Mucosa of descending colon (tissue), 3 donors: ENCODE results near the gene GMPPA. TPM values are rescaled to one million over a fixed set of nuclear protein-coding genes. Genes with fewer than 3 reads are reported as not detected.

Experiments
- ATAC-seq: fragments of 200-7000 bp; cut with Tn5 transposase; one replicate; pipeline ENCODE4 v1.9.1; 2020; ENCODE audit warnings: mild to moderate bottlenecking, moderate library complexity
- DNase-seq, 3 donors: peaks; one replicate each; pipeline ENCODE4 v3.0.0-alpha.2; 2020
- H3K36me3 ChIP-seq: fragments of 200-600 bp; one replicate; pipeline ENCODE4 v1.8.0; 2021; ENCODE audit warnings: low read depth, mild to moderate bottlenecking
- H3K4me1 ChIP-seq: fragments of 200-600 bp; one replicate; pipeline ENCODE4 v1.8.0; 2021; ENCODE audit warnings: low read depth, mild to moderate bottlenecking
- H3K4me3 ChIP-seq: fragments of 200-600 bp; one replicate; pipeline ENCODE4 v1.8.0; 2021; ENCODE audit warnings: mild to moderate bottlenecking
- H3K9me3 ChIP-seq: fragments of 200-600 bp; one replicate; pipeline ENCODE4 v1.8.0; 2021; ENCODE audit warnings: mild to moderate bottlenecking
- CTCF ChIP-seq: fragments of 200-600 bp; IDR thresholded peaks from one replicate; pipeline ENCODE4 v1.8.0; 2022; ENCODE audit warnings: antibody characterized with exemption, mild to moderate bottlenecking
- intact Hi-C, 2 donors: fragments of 100-400 bp; cut with DNase I in 1 of 2; cut with micrococcal nuclease in 1 of 2; formaldehyde crosslinking; loops; one replicate each; pipeline versions ENCODE4 v1.11.0 to v1.11.1; 2022; cut with DNase I, micrococcal nuclease
- total RNA-seq, 3 donors: library from RNA; stranded (reverse); fragmentation: NEBNext Ultra II Directional in 2 of 3; extraction: Animal tissue kit (Norgen Biotek cat#: 25700) in 2 of 3; gene quantifications; one replicate each; pipeline versions ENCODE4 v1.2.1 to v1.2.4, GENCODE V29; 2021 to 2023
- donor health status: DM: no; HTN: no; CAD: no; lungs with moderate emphysema.
- donor health status: DM: no; HTN: no; CAD: no.
- donor health status: DM: no; HTN: yes; CAD: no.

The GMPPA gene
- total RNA-seq, 3 donors from 2014 or later, result 33.6 to 52.6 (median 43.6) TPM

- no peaks in the 10 kb centered on the region for H3K36me3 ChIP-seq
- no peak overlapping the region for H3K4me3 ChIP-seq
- H3K4me1 ChIP-seq, result peaks cover 15% of the 10 kb centered on the region
- DNase-seq, result peak in 1 of 3 donors; percentile 41
- no peaks in the 10 kb centered on the region for H3K9me3 ChIP-seq
- ATAC-seq, result no peak
- no peak for TF ChIP-seq CTCF
- intact Hi-C loops, result no loop called here
Observed at GRCh38 chr2:219540784-219541504, 42.3 kb downstream of the GMPPA start.

- no peak overlapping the region for H3K4me3 ChIP-seq
- H3K4me1 ChIP-seq, result peaks cover 15% of the 10 kb centered on the region
- ATAC-seq (peak; percentile 69), DNase-seq (peak; percentile 92 to 95 (median 95))
- H3K9me3 ChIP-seq, result no peaks in the 10 kb centered on the region
- intact Hi-C loops, result no loop called here
- H3K36me3 ChIP-seq, result no peaks in the 10 kb centered on the region
- TF ChIP-seq CTCF, result peak; percentile 95
Observed at GRCh38 chr2:219541611-219542180, 43.0 kb downstream of the GMPPA start.

- H3K4me1 ChIP-seq, result peaks cover 15% of the 10 kb centered on the region
- intact Hi-C loops, result no loop called here
- ATAC-seq, result peak; percentile 63
- no peaks in the 10 kb centered on the region for H3K36me3 ChIP-seq
- peak in 1 of 3 donors; percentile 44 for DNase-seq
- H3K9me3 ChIP-seq, result no peaks in the 10 kb centered on the region
- TF ChIP-seq CTCF, result no peak
- H3K4me3 ChIP-seq, result peak overlapping the region; percentile 41
Observed at GRCh38 chr2:219542931-219543595, 44.4 kb downstream of the GMPPA start.

GRCh38 chr2:219543596-219544358, 45.1 kb downstream of the GMPPA start, which contains the start of the genes CHPF and TMEM198:
Gene CHPF, minus strand, starts transcription at chr2:219543809. Its CDS starts 271 bp downstream, at chr2:219543538.
Gene TMEM198, plus strand, starts transcription at chr2:219544028. Its CDS starts 700 bp downstream, at chr2:219544728.
- intact Hi-C loops, result no loop called here
- peak; percentile 89 for ATAC-seq
- DNase-seq, result peak; percentile 97 to 98 (median 98)
- no peaks in the 10 kb centered on the region for H3K9me3 ChIP-seq
- no peak for TF ChIP-seq CTCF
- peak within 1 kb of the TSS; percentile 41 for H3K4me3 ChIP-seq
- no peaks in the 10 kb centered on the region for H3K36me3 ChIP-seq
- peaks cover 15% of the 10 kb centered on the region for H3K4me1 ChIP-seq

- no peak for TF ChIP-seq CTCF
- ATAC-seq (no peak), DNase-seq (peak in 1 of 3 donors; percentile 46)
- no peaks in the 10 kb centered on the region for H3K36me3 ChIP-seq
- peaks cover 15% of the 10 kb centered on the region for H3K4me1 ChIP-seq
- no peaks in the 10 kb centered on the region for H3K9me3 ChIP-seq
- no peak overlapping the region for H3K4me3 ChIP-seq
- intact Hi-C loops, result no loop called here
Observed at GRCh38 chr2:219544567-219544966, 45.9 kb downstream of the GMPPA start.
